IMR-90 (cell line): ENCODE measurements around the gene SLC5A2.

ENCODE experiments used
- CHD1 ChIP-seq: IDR thresholded peaks from 2 replicates; pipeline ENCODE4 v1.6.1; 2012; ENCODE audit warnings: low read depth, low read length, improper control_type of control experiment
- POLR2A ChIP-seq: IDR thresholded peaks from 2 replicates; pipeline ENCODE4 v1.6.1; 2012; ENCODE audit warnings: mild to moderate bottlenecking, low read depth, low read length
- TF ChIP-seq, protein P1 (sequence below): fragments of 150-350 bp; IDR thresholded peaks from 2 replicates; pipeline ENCODE4 v1.6.1; 2016; ENCODE audit warnings: low read depth, mild to moderate bottlenecking, low read length, moderate library complexity, borderline replicate concordance
- TF ChIP-seq, protein P2 (sequence below): conservative IDR thresholded peaks from 2 replicates; pipeline ENCODE4 v1.5.1; 2012; ENCODE audit warnings: mild to moderate bottlenecking, low read depth, low read length, improper control_type of control experiment

DNA sequence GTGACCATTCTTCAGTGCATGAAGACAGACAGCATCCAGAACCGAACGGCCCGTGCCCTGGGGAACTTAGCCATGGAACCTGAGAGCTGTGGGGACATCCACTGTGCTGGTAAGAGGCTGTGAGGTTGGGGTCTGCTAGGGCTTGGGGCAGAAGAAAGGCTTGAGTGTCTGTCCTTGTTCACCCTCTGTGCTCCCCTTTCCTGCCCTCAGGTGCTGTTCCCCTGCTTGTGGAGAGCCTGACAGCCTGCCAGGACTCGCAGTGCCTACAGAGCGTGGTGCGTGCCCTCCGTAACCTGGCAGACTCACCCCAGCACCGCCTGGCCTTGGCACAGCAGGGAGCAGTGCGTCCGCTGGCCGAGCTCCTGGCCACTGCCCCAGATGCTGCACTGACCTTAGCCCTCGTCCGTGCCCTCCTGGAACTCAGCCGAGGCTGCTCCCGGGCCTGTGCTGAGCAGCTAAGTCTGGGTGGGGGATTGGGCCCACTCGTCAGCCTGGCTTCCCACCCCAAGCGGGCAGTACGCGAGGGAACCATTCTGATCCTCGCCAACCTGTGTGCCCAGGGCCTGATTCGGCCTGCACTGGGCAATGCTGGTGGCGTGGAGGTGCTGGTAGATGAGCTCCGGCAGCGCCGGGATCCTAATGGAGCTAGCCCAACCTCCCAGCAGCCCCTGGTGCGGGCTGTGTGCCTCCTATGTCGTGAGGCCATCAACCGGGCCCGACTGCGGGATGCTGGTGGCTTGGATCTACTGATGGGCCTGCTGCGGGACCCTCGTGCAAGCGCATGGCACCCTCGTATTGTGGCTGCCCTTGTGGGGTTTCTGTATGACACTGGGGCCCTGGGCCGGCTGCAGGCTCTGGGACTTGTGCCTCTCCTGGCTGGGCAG lies 20.8 kb upstream of the SLC5A2 start:
- TF ChIP-seq, protein P1, sequence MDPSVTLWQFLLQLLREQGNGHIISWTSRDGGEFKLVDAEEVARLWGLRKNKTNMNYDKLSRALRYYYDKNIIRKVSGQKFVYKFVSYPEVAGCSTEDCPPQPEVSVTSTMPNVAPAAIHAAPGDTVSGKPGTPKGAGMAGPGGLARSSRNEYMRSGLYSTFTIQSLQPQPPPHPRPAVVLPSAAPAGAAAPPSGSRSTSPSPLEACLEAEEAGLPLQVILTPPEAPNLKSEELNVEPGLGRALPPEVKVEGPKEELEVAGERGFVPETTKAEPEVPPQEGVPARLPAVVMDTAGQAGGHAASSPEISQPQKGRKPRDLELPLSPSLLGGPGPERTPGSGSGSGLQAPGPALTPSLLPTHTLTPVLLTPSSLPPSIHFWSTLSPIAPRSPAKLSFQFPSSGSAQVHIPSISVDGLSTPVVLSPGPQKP, result no peak
- no peak for TF ChIP-seq CHD1
- TF ChIP-seq POLR2A, result no peak
- TF ChIP-seq, protein P2, sequence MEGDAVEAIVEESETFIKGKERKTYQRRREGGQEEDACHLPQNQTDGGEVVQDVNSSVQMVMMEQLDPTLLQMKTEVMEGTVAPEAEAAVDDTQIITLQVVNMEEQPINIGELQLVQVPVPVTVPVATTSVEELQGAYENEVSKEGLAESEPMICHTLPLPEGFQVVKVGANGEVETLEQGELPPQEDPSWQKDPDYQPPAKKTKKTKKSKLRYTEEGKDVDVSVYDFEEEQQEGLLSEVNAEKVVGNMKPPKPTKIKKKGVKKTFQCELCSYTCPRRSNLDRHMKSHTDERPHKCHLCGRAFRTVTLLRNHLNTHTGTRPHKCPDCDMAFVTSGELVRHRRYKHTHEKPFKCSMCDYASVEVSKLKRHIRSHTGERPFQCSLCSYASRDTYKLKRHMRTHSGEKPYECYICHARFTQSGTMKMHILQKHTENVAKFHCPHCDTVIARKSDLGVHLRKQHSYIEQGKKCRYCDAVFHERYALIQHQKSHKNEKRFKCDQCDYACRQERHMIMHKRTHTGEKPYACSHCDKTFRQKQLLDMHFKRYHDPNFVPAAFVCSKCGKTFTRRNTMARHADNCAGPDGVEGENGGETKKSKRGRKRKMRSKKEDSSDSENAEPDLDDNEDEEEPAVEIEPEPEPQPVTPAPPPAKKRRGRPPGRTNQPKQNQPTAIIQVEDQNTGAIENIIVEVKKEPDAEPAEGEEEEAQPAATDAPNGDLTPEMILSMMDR, result no peak
